ENCODE measurements around the gene CATSPER2. TPM values are rescaled to one million over a fixed set of nuclear protein-coding genes. Genes with fewer than 3 reads are reported as not detected.
"Not testable (repeated sequence)": the region's sequence is repeated elsewhere in the genome, so short reads cannot be mapped to it uniquely, and the experiment has no call there.

Gene CATSPER2
- 0.62 and 0.96 TPM in 2 replicates for polyA plus RNA-seq (2012; rRNA removed)
- polyA plus RNA-seq (2012; cell fraction: cytosol; rRNA removed), result 0.14 and 0.60 TPM in 2 replicates
- polyA plus RNA-seq (2012; cell fraction: nucleus; rRNA removed), result 3.9 and 10.5 TPM in 2 replicates

DNA sequence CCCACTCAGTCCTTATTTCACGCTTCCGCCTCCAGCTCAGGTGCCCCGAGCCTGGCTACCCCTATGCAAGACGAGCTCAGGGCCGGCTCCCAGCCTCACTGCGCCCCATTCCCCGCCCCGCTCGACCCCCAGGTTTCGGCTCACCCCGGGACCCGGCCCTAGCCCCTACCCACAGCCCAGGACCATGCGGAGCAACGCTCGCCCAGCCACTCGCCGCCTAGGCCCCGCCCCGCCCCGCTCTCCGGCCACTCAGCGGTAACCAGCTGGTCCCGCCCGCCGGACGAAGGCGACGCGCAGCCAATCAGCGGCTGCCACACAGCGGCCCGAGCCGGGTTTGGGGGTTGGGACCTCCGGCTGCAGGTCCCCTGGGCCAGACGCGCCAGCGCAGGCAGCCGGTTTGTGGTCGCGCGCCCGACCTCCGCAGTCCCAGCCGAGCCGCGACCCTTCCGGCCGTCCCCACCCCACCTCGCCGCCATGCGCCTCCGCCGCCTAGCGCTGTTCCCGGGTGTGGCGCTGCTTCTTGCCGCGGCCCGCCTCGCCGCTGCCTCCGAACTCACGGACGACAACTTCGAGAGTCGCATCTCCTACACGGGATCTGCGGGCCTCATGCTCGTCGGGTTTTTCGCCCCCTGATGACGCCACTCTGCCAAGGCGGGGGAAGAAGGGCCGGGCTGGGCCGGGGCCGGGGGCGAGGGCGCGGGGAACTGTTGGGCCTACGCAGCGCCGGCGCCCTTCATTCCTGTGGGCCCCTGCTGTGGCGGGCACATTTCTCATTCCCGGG lies at the start of gene CATSPER2:
Gene CATSPER2 (minus strand): TSS at position 196 of the 781 bp plus-strand sequence. CDS start 783 bp downstream, outside the sequence.
- TF ChIP-seq FOXJ3 (CRISPR knock-in tag; IDR thresholded peaks at IDR 0.05) (no peak), MEF2A (IDR thresholded peaks at IDR 0.05; ENCODE audit: borderline replicate concordance, low read depth) (no peak), FOXM1 (IDR thresholded peaks at IDR 0.05; ENCODE audit: low read depth) (no peak)
- TF ChIP-seq, protein P1, sequence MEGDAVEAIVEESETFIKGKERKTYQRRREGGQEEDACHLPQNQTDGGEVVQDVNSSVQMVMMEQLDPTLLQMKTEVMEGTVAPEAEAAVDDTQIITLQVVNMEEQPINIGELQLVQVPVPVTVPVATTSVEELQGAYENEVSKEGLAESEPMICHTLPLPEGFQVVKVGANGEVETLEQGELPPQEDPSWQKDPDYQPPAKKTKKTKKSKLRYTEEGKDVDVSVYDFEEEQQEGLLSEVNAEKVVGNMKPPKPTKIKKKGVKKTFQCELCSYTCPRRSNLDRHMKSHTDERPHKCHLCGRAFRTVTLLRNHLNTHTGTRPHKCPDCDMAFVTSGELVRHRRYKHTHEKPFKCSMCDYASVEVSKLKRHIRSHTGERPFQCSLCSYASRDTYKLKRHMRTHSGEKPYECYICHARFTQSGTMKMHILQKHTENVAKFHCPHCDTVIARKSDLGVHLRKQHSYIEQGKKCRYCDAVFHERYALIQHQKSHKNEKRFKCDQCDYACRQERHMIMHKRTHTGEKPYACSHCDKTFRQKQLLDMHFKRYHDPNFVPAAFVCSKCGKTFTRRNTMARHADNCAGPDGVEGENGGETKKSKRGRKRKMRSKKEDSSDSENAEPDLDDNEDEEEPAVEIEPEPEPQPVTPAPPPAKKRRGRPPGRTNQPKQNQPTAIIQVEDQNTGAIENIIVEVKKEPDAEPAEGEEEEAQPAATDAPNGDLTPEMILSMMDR (IDR thresholded peaks at IDR 0.05), result no peak
- TF ChIP-seq, protein P2, sequence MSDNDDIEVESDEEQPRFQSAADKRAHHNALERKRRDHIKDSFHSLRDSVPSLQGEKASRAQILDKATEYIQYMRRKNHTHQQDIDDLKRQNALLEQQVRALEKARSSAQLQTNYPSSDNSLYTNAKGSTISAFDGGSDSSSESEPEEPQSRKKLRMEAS (IDR thresholded peaks at IDR 0.05; ENCODE audit: low read depth), result no peak
- Histone ChIP-seq H3K4me1 (ENCODE audit: control insufficient read depth in 1 of 2, insufficient read depth in 2 of 2, low read depth in 1 of 2, low read length in 1 of 2) (no peaks in the 10 kb centered on the region), H3K27ac (ENCODE audit: low read depth in 2 of 2, low read length in 1 of 2) (no peak within 1 kb of the TSS), H3K36me3 (replicated peaks in 1 of 2; ENCODE audit: control insufficient read depth in 1 of 2, insufficient read depth in 2 of 2, low read length in 1 of 2) (no peaks in the 10 kb centered on the region), H3K9ac (no peak within 1 kb of the TSS), H3K4me2 (no peak within 1 kb of the TSS), H3K9me3 (no peaks in the 10 kb centered on the region), H3K4me3 (ENCODE audit: low read depth in 2 of 2, low read length in 1 of 2) (no peak within 1 kb of the TSS), H3K9me2 (no peaks in the 10 kb centered on the region), H2AFZ (ENCODE audit: low read depth) (no peak within 1 kb of the TSS), H3F3A (replicated peaks; ENCODE audit: insufficient read depth) (no peaks in the 10 kb centered on the region), H3K79me2 (ENCODE audit: insufficient read depth) (no peaks in the 10 kb centered on the region), H3K27me3 (ENCODE audit: insufficient read depth) (no peaks in the 10 kb centered on the region), H4K20me1 (ENCODE audit: insufficient read depth) (no peaks in the 10 kb centered on the region)
- 98% methylated on average over 72 of the region's 85 CpGs for WGBS (ENCODE audit: low lambda C conversion rate)
- no peak for DNase-seq
- ChIA-PET CTCF (interaction anchor here (0.7 kb wide), 1 partner anchor 46 kb away, joined by 3 read pairs; no protein-coding TSS in a partner anchor), POLR2A (no interaction called here)

DNA sequence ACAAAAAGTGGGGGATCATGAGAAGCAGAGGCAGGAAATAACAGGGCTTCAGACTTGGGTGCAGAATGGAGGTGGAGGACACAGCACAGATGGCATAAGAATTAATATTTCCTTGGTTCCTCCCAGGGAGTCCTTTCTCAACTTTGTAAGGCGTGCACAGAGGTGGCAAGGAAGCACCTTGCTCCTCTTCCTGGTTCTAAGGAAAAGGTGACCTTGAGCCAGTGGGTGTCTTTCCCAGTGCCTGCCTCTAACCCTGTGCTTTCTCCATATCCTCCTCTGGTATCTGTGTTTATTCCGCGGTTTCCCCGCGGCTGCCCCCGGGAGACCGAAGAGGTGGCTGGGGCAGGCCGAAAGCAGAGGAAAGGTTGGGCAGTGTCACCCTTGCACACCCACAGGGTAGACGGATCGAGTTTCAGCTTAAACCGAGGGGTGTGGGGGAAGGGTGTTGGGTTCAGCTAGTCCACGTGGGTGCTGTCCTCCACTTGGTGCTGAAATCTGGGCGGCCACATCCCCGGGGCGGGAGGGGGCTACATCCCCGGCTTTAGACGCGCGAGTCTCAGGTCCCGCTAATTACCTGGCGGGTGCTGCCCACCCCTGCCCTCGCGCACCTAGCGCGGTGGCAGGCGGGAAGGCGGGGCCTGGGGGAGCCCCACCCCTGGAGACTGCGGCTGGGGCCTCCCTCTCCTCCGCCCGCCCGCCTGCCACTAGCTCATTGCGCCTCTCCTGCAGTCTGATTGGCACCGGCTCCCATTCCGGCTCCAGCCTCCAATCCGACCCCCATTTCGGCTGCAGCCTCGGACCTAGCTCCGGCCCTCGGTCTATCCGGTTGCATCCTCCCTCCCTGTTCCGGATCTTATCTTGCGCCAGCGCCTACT lies 44.7 kb upstream of the CATSPER2 start, which contains the start of gene CKMT1A:
Gene CKMT1A (plus strand): TSS at position 712 of the 875 bp plus-strand sequence. CDS start 192 bp downstream, outside the sequence.
- not testable (repeated sequence) for DNase-seq

DNA sequence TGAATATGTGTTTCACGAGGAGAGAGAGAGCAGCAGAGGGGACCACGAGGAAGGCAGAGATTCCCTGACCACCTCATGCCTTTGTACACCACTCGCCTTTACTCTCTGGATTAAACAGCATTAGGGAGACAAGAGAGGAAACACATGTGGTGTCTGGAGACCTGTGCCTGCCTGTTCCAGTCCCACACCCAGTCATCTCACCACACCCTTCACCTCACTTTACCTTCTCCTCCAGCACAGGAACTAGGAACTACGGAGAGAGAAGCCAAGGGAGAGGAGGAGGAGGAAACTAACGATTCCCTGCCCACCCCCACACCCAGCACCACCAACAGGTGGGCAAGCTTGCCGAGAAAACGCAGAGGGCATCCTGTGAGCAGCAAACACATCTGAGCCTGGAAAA lies 44.0 kb upstream of the CATSPER2 start:
- CTCF ChIA-PET; H3K4me3 ChIP-seq (ENCODE audit: low read depth in 2 of 2, low read length in 1 of 2); H4K20me1 ChIP-seq (ENCODE audit: insufficient read depth); H3K4me2 ChIP-seq; H3K36me3 ChIP-seq (replicated peaks in 1 of 2; ENCODE audit: control insufficient read depth in 1 of 2, insufficient read depth in 2 of 2, low read length in 1 of 2); H2AFZ ChIP-seq (ENCODE audit: low read depth); H3K9me3 ChIP-seq; H3K27me3 ChIP-seq (ENCODE audit: insufficient read depth); H3K79me2 ChIP-seq (ENCODE audit: insufficient read depth); H3F3A ChIP-seq (replicated peaks; ENCODE audit: insufficient read depth); DNase-seq; H3K27ac ChIP-seq (ENCODE audit: low read depth in 2 of 2, low read length in 1 of 2); POLR2A ChIA-PET; H3K9ac ChIP-seq; H3K9me2 ChIP-seq; H3K4me1 ChIP-seq (ENCODE audit: control insufficient read depth in 1 of 2, insufficient read depth in 2 of 2, low read depth in 1 of 2, low read length in 1 of 2): not testable (repeated sequence)
- 31% methylated on average over 3 of the region's 7 CpGs for WGBS (ENCODE audit: low lambda C conversion rate)

More for the DNA sequence above, 44.7 kb upstream of the CATSPER2 start, which contains the start of gene CKMT1A:
- H3K9me3 ChIP-seq; H3F3A ChIP-seq (replicated peaks; ENCODE audit: insufficient read depth); H3K79me2 ChIP-seq (ENCODE audit: insufficient read depth); H4K20me1 ChIP-seq (ENCODE audit: insufficient read depth); H3K27me3 ChIP-seq (ENCODE audit: insufficient read depth); CTCF ChIA-PET; H3K27ac ChIP-seq (ENCODE audit: low read depth in 2 of 2, low read length in 1 of 2); H3K9ac ChIP-seq; POLR2A ChIA-PET; H3K4me1 ChIP-seq (ENCODE audit: control insufficient read depth in 1 of 2, insufficient read depth in 2 of 2, low read depth in 1 of 2, low read length in 1 of 2); H3K4me3 ChIP-seq (ENCODE audit: low read depth in 2 of 2, low read length in 1 of 2); H3K4me2 ChIP-seq; H3K36me3 ChIP-seq (replicated peaks in 1 of 2; ENCODE audit: control insufficient read depth in 1 of 2, insufficient read depth in 2 of 2, low read length in 1 of 2); H3K9me2 ChIP-seq; H2AFZ ChIP-seq (ENCODE audit: low read depth): not testable (repeated sequence)
- WGBS (ENCODE audit: low lambda C conversion rate), result no CpG with 5 or more reads among the region's 43 CpGs

DNA sequence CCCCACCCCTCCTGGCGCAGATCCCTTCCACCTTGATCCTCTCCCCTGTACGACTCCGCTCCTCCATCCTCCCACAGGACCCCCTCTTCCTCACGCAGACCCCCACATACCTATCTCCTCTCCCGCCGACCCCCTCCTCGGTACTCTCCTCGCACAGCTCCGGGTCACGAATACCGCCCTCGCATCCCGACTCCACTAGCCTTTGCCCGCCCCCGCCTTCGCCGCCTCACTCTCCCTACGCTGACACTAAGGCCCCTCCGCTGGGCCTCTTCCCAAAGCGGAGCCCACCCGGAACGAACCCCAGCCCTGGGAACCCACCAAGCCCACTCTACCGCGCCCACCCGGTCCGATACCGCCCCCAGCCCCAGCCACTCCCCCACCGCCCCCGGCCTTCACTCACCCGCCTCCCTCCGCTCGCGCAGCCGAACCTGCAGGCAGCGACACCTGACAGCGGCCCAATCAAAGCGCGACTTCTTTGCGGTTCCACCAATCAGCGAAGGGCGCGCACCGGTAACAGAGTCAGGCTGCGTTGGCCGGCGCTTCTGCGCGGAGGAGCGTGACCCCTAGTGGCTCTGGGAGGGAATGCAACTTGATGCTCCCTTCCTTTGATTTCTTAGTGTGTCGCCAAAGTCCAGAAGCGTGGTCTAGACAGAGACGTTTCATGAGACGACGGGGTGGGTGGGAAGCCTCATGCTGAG lies 41.1 kb upstream of the CATSPER2 start:
- H3K9ac ChIP-seq; H3F3A ChIP-seq (replicated peaks; ENCODE audit: insufficient read depth); POLR2A ChIA-PET; H4K20me1 ChIP-seq (ENCODE audit: insufficient read depth); H3K27me3 ChIP-seq (ENCODE audit: insufficient read depth); H3K4me1 ChIP-seq (ENCODE audit: control insufficient read depth in 1 of 2, insufficient read depth in 2 of 2, low read depth in 1 of 2, low read length in 1 of 2); H3K4me3 ChIP-seq (ENCODE audit: low read depth in 2 of 2, low read length in 1 of 2); DNase-seq; H3K36me3 ChIP-seq (replicated peaks in 1 of 2; ENCODE audit: control insufficient read depth in 1 of 2, insufficient read depth in 2 of 2, low read length in 1 of 2); H3K4me2 ChIP-seq; CTCF ChIA-PET; H2AFZ ChIP-seq (ENCODE audit: low read depth); H3K27ac ChIP-seq (ENCODE audit: low read depth in 2 of 2, low read length in 1 of 2); H3K79me2 ChIP-seq (ENCODE audit: insufficient read depth); H3K9me3 ChIP-seq; H3K9me2 ChIP-seq: not testable (repeated sequence)
- WGBS (ENCODE audit: low lambda C conversion rate), result no CpG with 5 or more reads among the region's 54 CpGs

All from SK-N-SH (cell line).